GM12878 (cell line): ENCODE results near the gene ASS1. TPM values are rescaled to one million over a fixed set of nuclear protein-coding genes. Genes with fewer than 3 reads are reported as not detected.
A peak's percentile ranks its signal among the peaks of the same experiment; 100 is the strongest.

Source experiments
- ATAC-seq: fragments of 200-7000 bp; cut with Tn5 transposase; 3 replicates; pipeline ENCODE4 v1.9.1; 2020; ENCODE audit warnings: mild to moderate bottlenecking, moderate library complexity
- BruUV-seq: library from RNA; stranded (reverse); fragments of 400-500 nt; replicated peaks from 2 replicates; lab custom pipeline; 2021; lab: Mats Ljungman, UMichigan
- CTCF ChIA-PET: fragments of 300-600 bp; sonication (Branson Sonifier 250); formaldehyde crosslinking; extraction: SDS; loops from one replicate; lab custom pipeline; 2021; ENCODE audit warnings: inconsistent platforms; lab: Yijun Ruan, JAX
- POLR2A ChIA-PET: fragments of 350-600 bp; formaldehyde crosslinking; extraction: SDS; loops from one replicate; lab custom pipeline; 2021; ENCODE audit warnings: inconsistent platforms; lab: Charles Lee
- RAD21 ChIA-PET: fragments of 300-600 bp; sonication (Branson Sonifier 250); formaldehyde crosslinking; loops from one replicate; lab custom pipeline; 2023; ENCODE audit warnings: antibody characterized with exemption; ENCODE audit not compliant: unreplicated experiment; lab: Charles Lee
- SMC1A ChIA-PET: fragments of 300-600 bp; sonication (Branson Sonifier 250); formaldehyde crosslinking; loops from one replicate; lab custom pipeline; 2023; ENCODE audit not compliant: unreplicated experiment, uncharacterized antibody; lab: Charles Lee
- DNase-seq: peaks from one replicate; pipeline ENCODE4 v3.0.0-alpha.2; 2011; ENCODE audit warnings: low read depth, low spot score
- FAIRE-seq: peaks from 3 replicates; lab custom pipeline; 2011; peaks lifted over from hg19 to GRCh38; lab: Jason Lieb, UNC
- H2AFZ ChIP-seq: 2 replicates; pipeline ENCODE4 v1.6.0; 2011; ENCODE audit warnings: low read depth, low read length, control low read depth; ENCODE audit not compliant: control insufficient read depth
- H3K27ac ChIP-seq: 2 replicates; pipeline ENCODE4 v1.5.1; 2011; ENCODE audit warnings: control low read depth; ENCODE audit not compliant: control insufficient read depth, insufficient read depth
- H3K27me3 ChIP-seq, 2 experiments: replicated peaks in 1 of 2; 2 replicates each; pipeline versions ENCODE4 v1.6.0 to v1.6.1; 2011; ENCODE audit warnings: low read length in 1 of 2; ENCODE audit not compliant: control insufficient read depth in 2 of 2, insufficient read depth in 2 of 2
- H3K36me3 ChIP-seq, 2 experiments: 2 replicates each; pipeline ENCODE4 v1.5.1; 2011; ENCODE audit warnings: low read length in 1 of 2; ENCODE audit not compliant: control insufficient read depth in 2 of 2, insufficient read depth in 2 of 2
- H3K4me1 ChIP-seq: 2 replicates; pipeline ENCODE4 v1.6.1; 2011; ENCODE audit warnings: mild to moderate bottlenecking, low read length, moderate library complexity, mixed read lengths; ENCODE audit not compliant: control insufficient read depth, insufficient read depth
- H3K4me2 ChIP-seq: 2 replicates; pipeline ENCODE4 v1.6.0; 2011; ENCODE audit warnings: control low read depth; ENCODE audit not compliant: control insufficient read depth, insufficient read depth
- H3K4me3 ChIP-seq: fragments of 200-600 bp; sonication (generic); 2 replicates; pipeline ENCODE4 v1.5.1; 2016
- H3K79me2 ChIP-seq: 2 replicates; pipeline ENCODE4 v1.6.0; 2011; ENCODE audit warnings: low read length; ENCODE audit not compliant: control insufficient read depth, insufficient read depth
- H3K9ac ChIP-seq: 2 replicates; pipeline ENCODE4 v1.8.0; 2011; ENCODE audit warnings: low read length, control low read depth, mixed read lengths; ENCODE audit not compliant: control insufficient read depth, insufficient read depth
- H3K9me3 ChIP-seq: replicated peaks from 3 replicates; pipeline ENCODE4 v1.5.1; 2011; ENCODE audit warnings: mild to moderate bottlenecking, low read length; ENCODE audit not compliant: control insufficient read depth, insufficient read depth
- H4K20me1 ChIP-seq: 2 replicates; pipeline ENCODE4 v1.6.0; 2011; ENCODE audit not compliant: control insufficient read depth, insufficient read depth
- BCLAF1 ChIP-seq: fragments of 450-650 bp; IDR thresholded peaks from 2 replicates; pipeline ENCODE4 v1.6.1; 2017; ENCODE audit warnings: antibody characterized with exemption, mild to moderate bottlenecking, moderate library complexity
- BHLHE40 ChIP-seq, 2 experiments: fragments of 450-650 bp in 1 of 2; IDR thresholded peaks; 2 replicates each; pipeline ENCODE4 v1.6.1; 2011 to 2017; ENCODE audit warnings: low read depth in 2 of 2, borderline replicate concordance in 1 of 2, improper control_type of control experiment in 1 of 2, low read length in 1 of 2, mild to moderate bottlenecking in 1 of 2
- CHD1 ChIP-seq: IDR thresholded peaks from 2 replicates; pipeline ENCODE4 v1.6.1; 2012; ENCODE audit warnings: low read depth, low read length, improper control_type of control experiment
- HDAC2 ChIP-seq: fragments of 200-600 bp; sonication (generic); IDR thresholded peaks from 2 replicates; pipeline ENCODE4 v1.6.1; 2017
- HDGF ChIP-seq: fragments of 450-650 bp; IDR thresholded peaks from 2 replicates; pipeline ENCODE4 v1.6.1; 2016; ENCODE audit warnings: antibody characterized with exemption
- HSF1 ChIP-seq: fragments of 150-350 bp; IDR thresholded peaks from 2 replicates; pipeline ENCODE4 v1.6.1; 2014; ENCODE audit warnings: mild to moderate bottlenecking, low read depth, low read length
- LARP7 ChIP-seq: fragments of 450-650 bp; IDR thresholded peaks from 2 replicates; pipeline ENCODE4 v1.6.1; 2017; ENCODE audit warnings: mild to moderate bottlenecking
- NFYB ChIP-seq: IDR thresholded peaks from 2 replicates; pipeline ENCODE4 v1.6.1; 2011; ENCODE audit warnings: low read depth, mild to moderate bottlenecking, low read length, improper control_type of control experiment, moderate library complexity; ENCODE audit not compliant: insufficient read depth
- SRF ChIP-seq, 2 experiments: IDR thresholded peaks; 2 replicates each; pipeline ENCODE4 v1.6.1; 2011; ENCODE audit warnings: low read depth in 2 of 2, low read length in 2 of 2, mild to moderate bottlenecking in 1 of 2, moderate library complexity in 1 of 2
- TBL1XR1 ChIP-seq: IDR thresholded peaks from 2 replicates; pipeline ENCODE4 v1.6.1; 2012; ENCODE audit warnings: low read depth, low read length, improper control_type of control experiment
- YY1 ChIP-seq: IDR thresholded peaks from 2 replicates; pipeline ENCODE4 v1.6.1; 2011; ENCODE audit warnings: low read depth, mild to moderate bottlenecking, low read length
- WGBS: methylation state at CpG from one replicate; pipeline ENCODE4 v1.1.6; 2016; ENCODE audit warnings: low lambda C conversion rate; ENCODE audit not compliant: insufficient replicate concordance, insufficient coverage; ENCODE audit errors: missing lambda C conversion rate; 5-methylcytosine and 5-hydroxymethylcytosine counted together
- in situ Hi-C: fragments of 300-500 bp; cut with MboI; formaldehyde crosslinking; loops from 9 replicates; pipeline ENCODE4 v1.14.3; 2018; ENCODE audit warnings: mixed read lengths
- intact Hi-C: fragments of 100-400 bp; cut with micrococcal nuclease; formaldehyde crosslinking; loops from one replicate; pipeline ENCODE4 v1.14.2; 2022; ENCODE audit not compliant: unreplicated experiment
- polyA plus RNA-seq, 11 experiments: library from polyadenylated mRNA; depleted of rRNA in 4 of 11; unstranded in 6 of 11; stranded (reverse) in 5 of 11; fragments of >200 nt; fragmentation: Nextera tagmentation in 4 of 11; fragmentation: Illumina TruSeq in 1 of 11; extraction: Ambion mirVana in 4 of 11; extraction: Trizol in 1 of 11; gene quantifications; 1 replicate in 1 of 11; 2 replicates in 10 of 11; pipeline versions ENCODE4 v1.2.1 to v1.2.3, GENCODE V29; 2011 to 2016; ENCODE audit warnings: inconsistent platforms in 2 of 11, missing spikeins in 2 of 11, low read depth in 1 of 11
- total RNA-seq, 4 experiments: library from RNA; depleted of rRNA in 3 of 4; stranded (reverse); fragments of >200 nt in 3 of 4; fragmentation: Illumina TruSeq in 1 of 4; extraction: Trizol in 1 of 4; gene quantifications; 2 replicates each; pipeline versions ENCODE4 v1.2.1 to v1.2.3, GENCODE V29; 2013 to 2021
- TF ChIP-seq, protein P1 (sequence below): IDR thresholded peaks from 2 replicates; pipeline ENCODE4 v1.6.1; 2011; ENCODE audit warnings: borderline replicate concordance, low read depth, mild to moderate bottlenecking, moderate library complexity, low read length; ENCODE audit not compliant: insufficient read depth, poor library complexity, severe bottlenecking

ASS1 gene
- total and polyA plus RNA-seq, 10 of the 15 experiments (the other 5 are each of a cell fraction or from before 2014, with no cell fraction given), result 0.10 to 6.1 (median 0.28) TPM; not detected in 3

DNA sequence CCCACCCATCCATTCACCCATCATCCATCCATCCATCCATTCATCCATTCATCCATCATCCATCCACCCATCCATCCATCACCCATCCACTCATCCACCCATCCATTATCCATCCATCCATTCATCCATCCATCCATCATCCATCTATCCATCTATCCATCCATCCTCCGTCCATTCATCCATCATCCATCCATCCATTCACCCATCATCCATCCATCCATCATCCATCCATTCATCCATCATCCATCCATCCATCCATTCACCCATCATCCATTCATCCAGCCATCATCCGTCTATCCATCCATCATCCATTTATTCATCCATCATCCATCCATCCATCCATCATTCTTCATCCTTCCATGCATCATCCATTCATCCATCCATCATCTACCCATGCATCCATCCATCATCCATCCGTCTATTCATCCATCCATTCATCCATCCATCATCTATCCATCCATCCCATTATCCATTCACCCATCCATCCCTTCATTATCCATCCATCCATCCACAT, 10.1 kb downstream of the ASS1 start (continued):
- TF ChIP-seq NFYB (no peak), HDAC2 (no peak), HDGF (no peak), BCLAF1 (no peak)
- TF ChIP-seq, protein P1, sequence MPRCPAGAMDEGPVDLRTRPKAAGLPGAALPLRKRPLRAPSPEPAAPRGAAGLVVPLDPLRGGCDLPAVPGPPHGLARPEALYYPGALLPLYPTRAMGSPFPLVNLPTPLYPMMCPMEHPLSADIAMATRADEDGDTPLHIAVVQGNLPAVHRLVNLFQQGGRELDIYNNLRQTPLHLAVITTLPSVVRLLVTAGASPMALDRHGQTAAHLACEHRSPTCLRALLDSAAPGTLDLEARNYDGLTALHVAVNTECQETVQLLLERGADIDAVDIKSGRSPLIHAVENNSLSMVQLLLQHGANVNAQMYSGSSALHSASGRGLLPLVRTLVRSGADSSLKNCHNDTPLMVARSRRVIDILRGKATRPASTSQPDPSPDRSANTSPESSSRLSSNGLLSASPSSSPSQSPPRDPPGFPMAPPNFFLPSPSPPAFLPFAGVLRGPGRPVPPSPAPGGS, result no peak

- POLR2A ChIA-PET, result interaction anchor here (0.6 kb wide), 1 partner anchor 454 kb away, joined by 4 read pairs; no protein-coding TSS in a partner anchor
- Histone ChIP-seq H3K9ac (no peak overlapping the region), H3K36me3 (no peaks in the 10 kb centered on the region), H4K20me1 (no peaks in the 10 kb centered on the region), H2AFZ (no peak overlapping the region), H3K4me2 (no peak overlapping the region), H3K27me3 (peaks cover 0 to 2% of the 10 kb centered on the region in 2 experiments; a peak in 1 of 4 replicates), H3K27ac (no peak overlapping the region), H3K4me1 (no peaks in the 10 kb centered on the region), H3K4me3 (no peak overlapping the region), H3K9me3 (no peaks in the 10 kb centered on the region), H3K79me2 (no peaks in the 10 kb centered on the region)
- no peak for FAIRE-seq
- no peak for TF ChIP-seq TBL1XR1
- TF ChIP-seq SRF (IDR thresholded peaks at IDR 0.05; ENCODE audit: low read depth in 2 of 2, low read length in 2 of 2), result peak in 1 of 2 experiments; percentile 59; a peak in 1 of 4 replicates
- no peak for TF ChIP-seq BHLHE40 (IDR thresholded peaks at IDR 0.05; ENCODE audit: borderline replicate concordance in 1 of 2, low read depth in 2 of 2, low read length in 1 of 2)
- TF ChIP-seq LARP7, result no peak
- TF ChIP-seq CHD1, result no peak
- no peak for TF ChIP-seq HSF1
- TF ChIP-seq YY1, result no peak
- 43% methylated on average over 22 of the region's 23 CpGs for WGBS
- no peak for DNase-seq
- CTCF ChIA-PET, result interaction anchor here (9.4 kb wide), 1 partner anchor 224 kb away, joined by 111 read pairs; no protein-coding TSS in a partner anchor
- intact Hi-C loops, result no loop called here
- in situ Hi-C loops, result loop anchor here (10.0 kb wide), 2 partner anchors 227 to 407 kb away; no protein-coding TSS in a partner anchor
- BruUV-seq, result no TSS peak
- ATAC-seq, result no peak
- RAD21 ChIA-PET, result no interaction called here
- SMC1A ChIA-PET, result interaction anchor here (1.1 kb wide), 1 partner anchor 404 kb away, joined by 3 read pairs; no protein-coding TSS in a partner anchor
Observed at GRCh38 chr9:130458027-130458803, 13.5 kb downstream of the ASS1 start.
